ENCODE data around the gene SLC10A7. TPM values are rescaled to one million over a fixed set of nuclear protein-coding genes. Genes with fewer than 3 reads are reported as not detected.

The SLC10A7 gene
- total and polyA plus RNA-seq, 9 of the 15 experiments (the other 6 are each of a cell fraction or from before 2014, with no cell fraction given): 6.4 to 22.8 (median 16.1) TPM

- no peak for TF ChIP-seq ZNF318 (IDR thresholded peaks at IDR 0.05; ENCODE audit: borderline replicate concordance in 1 of 2, low read depth in 1 of 2)
- no peak for TF ChIP-seq HLTF (IDR thresholded peaks at IDR 0.05)
- no peak for TF ChIP-seq PCBP1 (IDR thresholded peaks at IDR 0.05; ENCODE audit: low read depth, low read length, poor library complexity, severe bottlenecking)
- no peak for TF ChIP-seq CREB3L1 (IDR thresholded peaks at IDR 0.05; ENCODE audit: borderline replicate concordance, low read depth)
- TF ChIP-seq TEAD1 (CRISPR knock-in tag; IDR thresholded peaks at IDR 0.05): 0 out of 4 replicates have a peak, but pooled peaks of 1 of the 2 experiments have one; percentile 28
- TF ChIP-seq GABPA (tag; conservative IDR thresholded peaks at IDR 0.05; ENCODE audit: low read depth): peak; percentile 52
- no peak for TF ChIP-seq POLR2AphosphoS2 (IDR thresholded peaks at IDR 0.05; ENCODE audit: low read length)
- no peak for TF ChIP-seq TFAP4 (CRISPR knock-in tag; IDR thresholded peaks at IDR 0.05; ENCODE audit: borderline replicate concordance)
- TF ChIP-seq ZNF143 (CRISPR knock-in tag; IDR thresholded peaks at IDR 0.05): no peak
- no peak for TF ChIP-seq CSDE1 (IDR thresholded peaks at IDR 0.05)
- TF ChIP-seq MCM5 (IDR thresholded peaks at IDR 0.05; ENCODE audit: low read depth): no peak
- TF ChIP-seq, protein P1, sequence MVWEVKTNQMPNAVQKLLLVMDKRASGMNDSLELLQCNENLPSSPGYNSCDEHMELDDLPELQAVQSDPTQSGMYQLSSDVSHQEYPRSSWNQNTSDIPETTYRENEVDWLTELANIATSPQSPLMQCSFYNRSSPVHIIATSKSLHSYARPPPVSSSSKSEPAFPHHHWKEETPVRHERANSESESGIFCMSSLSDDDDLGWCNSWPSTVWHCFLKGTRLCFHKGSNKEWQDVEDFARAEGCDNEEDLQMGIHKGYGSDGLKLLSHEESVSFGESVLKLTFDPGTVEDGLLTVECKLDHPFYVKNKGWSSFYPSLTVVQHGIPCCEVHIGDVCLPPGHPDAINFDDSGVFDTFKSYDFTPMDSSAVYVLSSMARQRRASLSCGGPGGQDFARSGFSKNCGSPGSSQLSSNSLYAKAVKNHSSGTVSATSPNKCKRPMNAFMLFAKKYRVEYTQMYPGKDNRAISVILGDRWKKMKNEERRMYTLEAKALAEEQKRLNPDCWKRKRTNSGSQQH (CRISPR knock-in tag; IDR thresholded peaks at IDR 0.05): no peak
- no peak for TF ChIP-seq KLF16 (IDR thresholded peaks at IDR 0.05)
- peak; percentile 18; the same call in 1 of the 2 replicates for TF ChIP-seq MAFG (tag; conservative IDR thresholded peaks at IDR 0.05)
- no peak for TF ChIP-seq ZNF764 (CRISPR knock-in tag; IDR thresholded peaks at IDR 0.05; ENCODE audit: low read depth)
- TF ChIP-seq POLR2H (tag; IDR thresholded peaks at IDR 0.05; ENCODE audit: low read depth): 0 out of 2 replicates have a peak, but pooled peaks have one; percentile 7
- no peak for TF ChIP-seq ERF (CRISPR knock-in tag; IDR thresholded peaks at IDR 0.05)
Measured at GRCh38 chr4:146511381-146511780, 10.4 kb downstream of the SLC10A7 start (continued).

All from K562 (cell line).